PC-9 (cell line): ENCODE data around the gene KRTAP3-3.

Experiments used
- CTCF ChIP-seq: fragments of 200-600 bp; sonication (generic); conservative IDR thresholded peaks from 2 replicates; pipeline ENCODE4 v1.6.1; 2017; ENCODE audit warnings: mixed run types, antibody characterized with exemption, mild to moderate bottlenecking, moderate library complexity
- EZH2 ChIP-seq: fragments of 200-600 bp; sonication (generic); IDR thresholded peaks from 2 replicates; pipeline ENCODE4 v1.8.0; 2017; ENCODE audit warnings: antibody characterized with exemption, low read depth

GRCh38 chr17:41003926-41004325 is 10.0 kb upstream of the KRTAP3-3 start:
- TF ChIP-seq CTCF (no peak), EZH2 (no peak)
